Measurements from ENCODE around the gene CLASP1. TPM values are rescaled to one million over a fixed set of nuclear protein-coding genes. Genes with fewer than 3 reads are reported as not detected.
"Not testable (repeated sequence)": the region's sequence is repeated elsewhere in the genome, so short reads cannot be mapped to it uniquely, and the experiment has no call there.

CLASP1 gene
- 27.0 and 31.2 TPM in 2 replicates for total RNA-seq (2014; rRNA removed; shearing (Covaris generic))
- polyA plus RNA-seq (2015; cell fraction: cytosol; rRNA removed), result 25.4 and 44.4 TPM in 2 replicates
- polyA plus RNA-seq (2015; cell fraction: nucleus; rRNA removed), result 62.4 and 70.5 TPM in 2 replicates

GRCh38 chr2:121649149-121649595, at the start of gene CLASP1:
TSS of gene CLASP1 (minus strand) at chr2:121649462. CDS start at chr2:121605895, 43,567 bp downstream.
- in situ Hi-C loops (cut with HindIII; ENCODE audit: low pct_unique_long_range_greater_than_20kb, low sequenced_read_pairs), result no loop called here
- DNase-seq (ENCODE audit: low read depth, low spot score), result no peak

- DNase-seq (ENCODE audit: low read depth, low spot score), result no peak
- in situ Hi-C loops (cut with HindIII; ENCODE audit: low pct_unique_long_range_greater_than_20kb, low sequenced_read_pairs), result no loop called here
Measured at GRCh38 chr2:121698318-121698930, 49.2 kb upstream of the CLASP1 start.

- in situ Hi-C loops (cut with HindIII; ENCODE audit: low pct_unique_long_range_greater_than_20kb, low sequenced_read_pairs), result no loop called here
- DNase-seq (ENCODE audit: low read depth, low spot score), result peak; percentile 16
Measured at GRCh38 chr2:121697108-121697631, 47.9 kb upstream of the CLASP1 start.

GRCh38 chr2:121696410-121696930, 47.2 kb upstream of the CLASP1 start:
- DNase-seq (ENCODE audit: low read depth, low spot score), result no peak
- in situ Hi-C loops (cut with HindIII; ENCODE audit: low pct_unique_long_range_greater_than_20kb, low sequenced_read_pairs), result no loop called here

- DNase-seq (ENCODE audit: low read depth, low spot score), result no peak
- in situ Hi-C loops (cut with HindIII; ENCODE audit: low pct_unique_long_range_greater_than_20kb, low sequenced_read_pairs), result no loop called here
Measured at GRCh38 chr2:121695171-121695451, 45.8 kb upstream of the CLASP1 start.

- in situ Hi-C loops (cut with HindIII; ENCODE audit: low pct_unique_long_range_greater_than_20kb, low sequenced_read_pairs), result no loop called here
Measured at GRCh38 chr2:121694398-121695170, 45.3 kb upstream of the CLASP1 start.

GRCh38 chr2:121690572-121690971, 41.3 kb upstream of the CLASP1 start:
- in situ Hi-C loops (cut with HindIII; ENCODE audit: low pct_unique_long_range_greater_than_20kb, low sequenced_read_pairs); DNase-seq (ENCODE audit: low read depth, low spot score): not testable (repeated sequence)

More at GRCh38 chr2:121694398-121695170, 45.3 kb upstream of the CLASP1 start:
- no peak for DNase-seq (ENCODE audit: low read depth, low spot score)

GRCh38 chr2:121690095-121690494, 40.8 kb upstream of the CLASP1 start:
- in situ Hi-C loops (cut with HindIII; ENCODE audit: low pct_unique_long_range_greater_than_20kb, low sequenced_read_pairs), result no loop called here
- DNase-seq (ENCODE audit: low read depth, low spot score), result peak; percentile 14

- in situ Hi-C loops (cut with HindIII; ENCODE audit: low pct_unique_long_range_greater_than_20kb, low sequenced_read_pairs), result no loop called here
- DNase-seq (ENCODE audit: low read depth, low spot score), result peak; percentile 62
Measured at GRCh38 chr2:121689356-121689755, 40.1 kb upstream of the CLASP1 start.

- in situ Hi-C loops (cut with HindIII; ENCODE audit: low pct_unique_long_range_greater_than_20kb, low sequenced_read_pairs), result no loop called here
- no peak for DNase-seq (ENCODE audit: low read depth, low spot score)
Measured at GRCh38 chr2:121688820-121689219, 39.6 kb upstream of the CLASP1 start.

- in situ Hi-C loops (cut with HindIII; ENCODE audit: low pct_unique_long_range_greater_than_20kb, low sequenced_read_pairs), result no loop called here
- DNase-seq (ENCODE audit: low read depth, low spot score), result no peak
Measured at GRCh38 chr2:121686902-121687301, 37.6 kb upstream of the CLASP1 start.

- in situ Hi-C loops (cut with HindIII; ENCODE audit: low pct_unique_long_range_greater_than_20kb, low sequenced_read_pairs), result no loop called here
- DNase-seq (ENCODE audit: low read depth, low spot score), result no peak
Measured at GRCh38 chr2:121686218-121686617, 37.0 kb upstream of the CLASP1 start.

- in situ Hi-C loops (cut with HindIII; ENCODE audit: low pct_unique_long_range_greater_than_20kb, low sequenced_read_pairs), result no loop called here
- DNase-seq (ENCODE audit: low read depth, low spot score), result no peak
Measured at GRCh38 chr2:121682396-121683298, 33.4 kb upstream of the CLASP1 start.

- in situ Hi-C loops (cut with HindIII; ENCODE audit: low pct_unique_long_range_greater_than_20kb, low sequenced_read_pairs), result no loop called here
- DNase-seq (ENCODE audit: low read depth, low spot score), result no peak
Measured at GRCh38 chr2:121677855-121678254, 28.6 kb upstream of the CLASP1 start.

GRCh38 chr2:121671621-121672020, 22.4 kb upstream of the CLASP1 start:
- in situ Hi-C loops (cut with HindIII; ENCODE audit: low pct_unique_long_range_greater_than_20kb, low sequenced_read_pairs); DNase-seq (ENCODE audit: low read depth, low spot score): not testable (repeated sequence)

GRCh38 chr2:121670181-121670580, 20.9 kb upstream of the CLASP1 start:
- in situ Hi-C loops (cut with HindIII; ENCODE audit: low pct_unique_long_range_greater_than_20kb, low sequenced_read_pairs), result no loop called here
- DNase-seq (ENCODE audit: low read depth, low spot score), result no peak

- in situ Hi-C loops (cut with HindIII; ENCODE audit: low pct_unique_long_range_greater_than_20kb, low sequenced_read_pairs), result no loop called here
- DNase-seq (ENCODE audit: low read depth, low spot score), result no peak
Measured at GRCh38 chr2:121667618-121668017, 18.4 kb upstream of the CLASP1 start.

GRCh38 chr2:121666042-121666441, 16.8 kb upstream of the CLASP1 start:
- in situ Hi-C loops (cut with HindIII; ENCODE audit: low pct_unique_long_range_greater_than_20kb, low sequenced_read_pairs), result no loop called here
- no peak for DNase-seq (ENCODE audit: low read depth, low spot score)

Measured in SK-MEL-5 (cell line).